ENCODE measurements around the gene TASOR2.

The TASOR2 gene

DNA sequence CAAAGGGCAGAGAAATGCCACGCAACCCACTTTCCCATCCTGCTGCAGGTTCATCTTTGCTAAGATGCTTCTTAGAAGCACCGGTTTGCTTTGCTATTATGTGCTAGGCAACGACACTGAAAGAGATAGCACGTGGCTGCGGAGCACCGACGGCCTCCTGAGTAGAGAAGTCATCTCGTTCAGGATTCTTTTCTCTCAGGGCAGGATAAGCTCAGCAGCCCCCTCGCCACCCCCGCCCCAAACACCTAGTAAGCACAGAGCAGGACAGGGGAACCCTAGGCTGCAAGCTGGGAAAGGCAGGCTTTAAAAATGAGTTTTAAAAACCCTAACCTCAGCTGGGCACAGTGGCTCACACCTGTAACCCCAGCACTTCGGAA, 33.3 kb upstream of the TASOR2 start:
- no peak for DNase-seq (ENCODE audit: extremely low read depth, insufficient read length)
- Histone ChIP-seq H3K27me3 (replicated peaks; ENCODE audit: control insufficient read depth, insufficient read depth, low read length) (no peaks in the 10 kb centered on the region), H3K36me3 (ENCODE audit: control insufficient read depth, insufficient read depth, low read length) (no peaks in the 10 kb centered on the region), H3K4me3 (replicated peaks; ENCODE audit: low read depth, low read length) (no peak overlapping the region)
- TF ChIP-seq, protein P1, sequence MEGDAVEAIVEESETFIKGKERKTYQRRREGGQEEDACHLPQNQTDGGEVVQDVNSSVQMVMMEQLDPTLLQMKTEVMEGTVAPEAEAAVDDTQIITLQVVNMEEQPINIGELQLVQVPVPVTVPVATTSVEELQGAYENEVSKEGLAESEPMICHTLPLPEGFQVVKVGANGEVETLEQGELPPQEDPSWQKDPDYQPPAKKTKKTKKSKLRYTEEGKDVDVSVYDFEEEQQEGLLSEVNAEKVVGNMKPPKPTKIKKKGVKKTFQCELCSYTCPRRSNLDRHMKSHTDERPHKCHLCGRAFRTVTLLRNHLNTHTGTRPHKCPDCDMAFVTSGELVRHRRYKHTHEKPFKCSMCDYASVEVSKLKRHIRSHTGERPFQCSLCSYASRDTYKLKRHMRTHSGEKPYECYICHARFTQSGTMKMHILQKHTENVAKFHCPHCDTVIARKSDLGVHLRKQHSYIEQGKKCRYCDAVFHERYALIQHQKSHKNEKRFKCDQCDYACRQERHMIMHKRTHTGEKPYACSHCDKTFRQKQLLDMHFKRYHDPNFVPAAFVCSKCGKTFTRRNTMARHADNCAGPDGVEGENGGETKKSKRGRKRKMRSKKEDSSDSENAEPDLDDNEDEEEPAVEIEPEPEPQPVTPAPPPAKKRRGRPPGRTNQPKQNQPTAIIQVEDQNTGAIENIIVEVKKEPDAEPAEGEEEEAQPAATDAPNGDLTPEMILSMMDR (IDR thresholded peaks at IDR 0.05; ENCODE audit: insufficient read depth, low read length, poor library complexity, severe bottlenecking): no peak

- TF ChIP-seq, protein P1 (IDR thresholded peaks at IDR 0.05; ENCODE audit: insufficient read depth, low read length, poor library complexity, severe bottlenecking): no peak
- H3K36me3 ChIP-seq (ENCODE audit: control insufficient read depth, insufficient read depth, low read length): no peaks in the 10 kb centered on the region
- no peak for DNase-seq (ENCODE audit: extremely low read depth, insufficient read length)
- H3K27me3 ChIP-seq (replicated peaks; ENCODE audit: control insufficient read depth, insufficient read depth, low read length): no peaks in the 10 kb centered on the region
- H3K4me3 ChIP-seq (replicated peaks; ENCODE audit: low read depth, low read length): no peak overlapping the region
These were observed 31.9 kb upstream of the TASOR2 start for GRCh38 chr10:5652746-5653145.

DNA sequence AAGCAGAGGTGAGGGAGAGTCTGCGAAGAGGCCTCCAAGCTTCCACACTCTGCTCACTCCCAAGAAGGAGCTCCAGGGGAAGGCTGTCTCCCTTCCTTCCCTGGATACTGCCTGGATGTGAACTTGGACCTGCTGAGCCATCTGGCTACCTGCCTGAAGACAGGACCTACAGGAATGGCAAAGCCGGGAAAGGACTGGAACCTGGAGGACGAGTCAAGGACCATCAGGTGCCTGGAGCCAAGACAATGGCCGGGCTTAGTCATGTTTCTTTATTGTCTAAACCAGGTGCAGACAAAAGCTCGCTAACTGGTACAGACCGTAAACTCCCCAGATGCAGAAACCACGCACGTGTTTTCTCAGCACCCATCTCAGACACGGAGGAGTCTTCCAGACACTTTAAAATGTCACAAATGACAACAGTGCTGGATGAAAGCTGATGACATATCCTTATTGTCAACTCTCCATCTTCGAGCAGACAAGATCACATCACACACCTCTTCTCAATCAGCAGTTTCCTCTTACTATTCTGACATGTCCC, 30.4 kb upstream of the TASOR2 start:
- no peaks in the 10 kb centered on the region for H3K36me3 ChIP-seq (ENCODE audit: control insufficient read depth, insufficient read depth, low read length)
- no peak for DNase-seq (ENCODE audit: extremely low read depth, insufficient read length)
- no peaks in the 10 kb centered on the region for H3K27me3 ChIP-seq (replicated peaks; ENCODE audit: control insufficient read depth, insufficient read depth, low read length)
- TF ChIP-seq, protein P1 (IDR thresholded peaks at IDR 0.05; ENCODE audit: insufficient read depth, low read length, poor library complexity, severe bottlenecking): no peak
- H3K4me3 ChIP-seq (replicated peaks; ENCODE audit: low read depth, low read length): no peak overlapping the region

DNA sequence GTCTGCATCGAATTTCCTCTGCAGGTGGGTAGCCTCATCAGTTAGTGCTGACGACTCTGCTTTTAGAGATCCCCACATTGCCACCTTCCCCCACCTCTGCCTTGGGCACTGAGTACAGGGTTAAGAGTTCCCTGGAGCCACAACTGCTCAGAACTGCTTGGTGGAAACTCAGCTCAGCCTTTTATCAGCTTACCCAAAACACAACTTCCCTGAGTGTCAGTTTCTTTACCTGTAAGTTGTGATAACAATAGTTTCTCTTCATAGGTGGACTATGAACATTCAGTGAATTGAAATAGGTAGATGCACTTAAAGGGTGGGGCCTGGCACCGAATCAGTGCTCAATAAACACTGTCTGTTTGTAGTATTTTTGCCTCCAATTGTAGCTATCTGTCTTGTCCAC, 29.5 kb upstream of the TASOR2 start:
- H3K4me3 ChIP-seq (replicated peaks; ENCODE audit: low read depth, low read length): no peak overlapping the region
- no peak for DNase-seq (ENCODE audit: extremely low read depth, insufficient read length)
- no peaks in the 10 kb centered on the region for H3K36me3 ChIP-seq (ENCODE audit: control insufficient read depth, insufficient read depth, low read length)
- TF ChIP-seq, protein P1 (IDR thresholded peaks at IDR 0.05; ENCODE audit: insufficient read depth, low read length, poor library complexity, severe bottlenecking): no peak
- H3K27me3 ChIP-seq (replicated peaks; ENCODE audit: control insufficient read depth, insufficient read depth, low read length): no peaks in the 10 kb centered on the region

DNA sequence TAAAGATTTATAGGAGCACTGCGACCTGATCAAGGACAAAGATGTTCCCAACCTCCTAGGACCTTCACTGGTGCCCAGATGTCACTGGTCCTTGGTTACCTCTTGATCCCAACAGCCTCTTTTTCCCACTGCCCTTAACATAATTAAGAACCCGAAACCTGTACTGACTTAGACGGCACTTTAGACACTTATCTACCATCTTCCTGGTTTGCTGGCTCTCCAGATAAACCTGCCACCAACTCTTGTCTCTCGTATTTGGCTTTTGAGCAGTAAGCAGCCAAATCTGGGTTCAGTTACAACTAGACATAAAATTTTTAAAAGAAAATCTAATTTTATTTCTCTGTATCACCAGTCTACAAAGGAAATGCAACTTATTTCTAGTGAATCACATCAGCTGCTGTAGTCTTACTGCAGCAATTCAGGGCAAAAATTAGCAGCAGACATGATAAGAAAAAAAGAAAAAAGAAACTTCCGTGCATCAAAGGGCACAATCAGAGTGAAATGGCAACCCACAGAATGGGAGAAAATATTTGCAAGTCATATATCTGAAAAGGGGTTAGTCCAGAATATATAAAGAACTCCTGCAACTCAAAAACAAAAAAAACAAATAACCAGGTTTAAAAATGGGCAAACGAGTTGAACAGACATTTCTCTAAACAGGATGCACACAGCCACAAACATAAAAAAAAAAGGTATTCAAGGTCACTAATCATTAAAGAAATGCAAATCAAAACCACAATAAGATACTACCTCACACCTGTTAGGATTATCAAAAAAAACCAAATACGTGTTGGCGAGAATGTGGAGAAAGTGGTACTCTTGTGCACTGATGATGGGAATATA, 27.7 kb upstream of the TASOR2 start:
- DNase-seq (ENCODE audit: extremely low read depth, insufficient read length): no peak
- no peaks in the 10 kb centered on the region; the same call in 1 of the 2 replicates for H3K27me3 ChIP-seq (replicated peaks; ENCODE audit: control insufficient read depth, insufficient read depth, low read length)
- no peak overlapping the region for H3K4me3 ChIP-seq (replicated peaks; ENCODE audit: low read depth, low read length)
- H3K36me3 ChIP-seq (ENCODE audit: control insufficient read depth, insufficient read depth, low read length): no peaks in the 10 kb centered on the region
- TF ChIP-seq, protein P1 (IDR thresholded peaks at IDR 0.05; ENCODE audit: insufficient read depth, low read length, poor library complexity, severe bottlenecking): no peak
